Suprapubic skin (tissue), 4 donors: ENCODE results near the gene METTL25. TPM values are rescaled to one million over a fixed set of nuclear protein-coding genes. Genes with fewer than 3 reads are reported as not detected.

ENCODE experiments used
- DNase-seq, 2 donors: peaks; one replicate each; pipeline ENCODE4 v3.0.0-alpha.2; 2019; ENCODE audit warnings: low spot score in 2 of 2
- H3K27ac ChIP-seq: fragments of 200-600 bp; sonication (generic); one replicate; pipeline ENCODE4 v1.5.1; 2019
- H3K27me3 ChIP-seq: fragments of 200-600 bp; sonication (generic); one replicate; pipeline ENCODE4 v1.5.1; 2019
- H3K36me3 ChIP-seq: fragments of 200-600 bp; sonication (generic); one replicate; pipeline ENCODE4 v1.5.1; 2019
- H3K4me1 ChIP-seq: fragments of 200-600 bp; sonication (generic); one replicate; pipeline ENCODE4 v1.5.1; 2019
- H3K4me3 ChIP-seq: fragments of 200-600 bp; sonication (generic); one replicate; pipeline ENCODE4 v1.5.1; 2019; ENCODE audit warnings: mild to moderate bottlenecking
- H3K9me3 ChIP-seq: fragments of 200-600 bp; sonication (generic); one replicate; pipeline ENCODE4 v1.5.1; 2019
- CTCF ChIP-seq, 2 donors: fragments of 200-600 bp in 1 of 2; fragments of 450-650 bp in 1 of 2; sonication (generic) in 1 of 2; IDR thresholded peaks; one replicate each; pipeline ENCODE4 v1.5.1; 2016 to 2019; ENCODE audit warnings: antibody characterized with exemption in 2 of 2, mild to moderate bottlenecking in 1 of 2, moderate library complexity in 1 of 2
- EP300 ChIP-seq: sonication (generic); formaldehyde crosslinking; IDR thresholded peaks from one replicate; pipeline ENCODE4 v1.6.1; 2017; ENCODE audit warnings: antibody characterized with exemption
- POLR2A ChIP-seq, 2 donors: fragments of 450-650 bp; IDR thresholded peaks; one replicate each; pipeline ENCODE4 v1.6.1; 2017; ENCODE audit warnings: antibody characterized with exemption in 2 of 2, mild to moderate bottlenecking in 2 of 2, moderate library complexity in 2 of 2
- POLR2AphosphoS5 ChIP-seq, 3 donors: sonication (generic); formaldehyde crosslinking; IDR thresholded peaks; one replicate each; pipeline ENCODE4 v1.6.1; 2017; ENCODE audit warnings: antibody characterized with exemption in 3 of 3
- WGBS: methylation state at CpG from one replicate; pipeline ENCODE4 v1.1.5; 2018; 5-methylcytosine and 5-hydroxymethylcytosine counted together
- total RNA-seq, 4 donors: library from RNA; depleted of rRNA; stranded (reverse); fragments of >200 nt; gene quantifications; one replicate each; pipeline ENCODE4 v1.1.0, GENCODE V29; 2016

Gene METTL25
- total RNA-seq, 4 donors from 2014 or later = 10.2 to 13.0 (median 11.6) TPM

GRCh38 chr12:82414044-82414443, 55.7 kb downstream of the METTL25 start:
- 77% methylated on average over 2 of the region's 2 CpGs for WGBS
- Histone ChIP-seq H3K9me3 (no peaks in the 10 kb centered on the region), H3K27me3 (no peaks in the 10 kb centered on the region), H3K4me1 (no peaks in the 10 kb centered on the region), H3K4me3 (no peak overlapping the region), H3K27ac (no peak overlapping the region), H3K36me3 (no peaks in the 10 kb centered on the region)
- TF ChIP-seq EP300 (no peak), POLR2AphosphoS5 (IDR thresholded peaks at IDR 0.05) (no peak), CTCF (IDR thresholded peaks at IDR 0.05) (no peak), POLR2A (IDR thresholded peaks at IDR 0.05) (no peak)
- no peak for DNase-seq

GRCh38 chr12:82414926-82415325, 56.6 kb downstream of the METTL25 start:
- H3K36me3 ChIP-seq = no peaks in the 10 kb centered on the region
- no peaks in the 10 kb centered on the region for H3K4me1 ChIP-seq
- DNase-seq = no peak
- no peaks in the 10 kb centered on the region for H3K9me3 ChIP-seq
- H3K27ac ChIP-seq = no peak overlapping the region
- H3K4me3 ChIP-seq = no peak overlapping the region
- WGBS = 98% methylated on average over 1 of the region's 1 CpG
- no peaks in the 10 kb centered on the region for H3K27me3 ChIP-seq
- TF ChIP-seq POLR2AphosphoS5 (IDR thresholded peaks at IDR 0.05) = no peak
- no peak for TF ChIP-seq EP300
- TF ChIP-seq CTCF (IDR thresholded peaks at IDR 0.05) = no peak
- TF ChIP-seq POLR2A (IDR thresholded peaks at IDR 0.05) = no peak

GRCh38 chr12:82415402-82415801, 57.1 kb downstream of the METTL25 start:
- WGBS = 89% methylated on average over 3 of the region's 3 CpGs

GRCh38 chr12:82425241-82425640, 66.9 kb downstream of the METTL25 start:
- Histone ChIP-seq H3K9me3 (no peaks in the 10 kb centered on the region), H3K27ac (no peak overlapping the region), H3K4me3 (no peak overlapping the region), H3K36me3 (no peaks in the 10 kb centered on the region), H3K4me1 (no peaks in the 10 kb centered on the region), H3K27me3 (no peaks in the 10 kb centered on the region)
- WGBS = 78% methylated on average over 2 of the region's 2 CpGs
- no peak for DNase-seq
- TF ChIP-seq POLR2A (IDR thresholded peaks at IDR 0.05) = no peak
- no peak for TF ChIP-seq POLR2AphosphoS5 (IDR thresholded peaks at IDR 0.05)
- TF ChIP-seq CTCF (IDR thresholded peaks at IDR 0.05) = no peak
- no peak for TF ChIP-seq EP300

More at GRCh38 chr12:82415402-82415801, 57.1 kb downstream of the METTL25 start:
- no peaks in the 10 kb centered on the region for H3K4me1 ChIP-seq
- H3K36me3 ChIP-seq = no peaks in the 10 kb centered on the region
- no peak overlapping the region for H3K27ac ChIP-seq
- DNase-seq = no peak
- H3K9me3 ChIP-seq = no peaks in the 10 kb centered on the region
- TF ChIP-seq POLR2AphosphoS5 (IDR thresholded peaks at IDR 0.05) (no peak), CTCF (IDR thresholded peaks at IDR 0.05) (no peak), EP300 (no peak), POLR2A (IDR thresholded peaks at IDR 0.05) (no peak)
- H3K4me3 ChIP-seq = no peak overlapping the region
- no peaks in the 10 kb centered on the region for H3K27me3 ChIP-seq

- TF ChIP-seq EP300 (no peak), POLR2AphosphoS5 (IDR thresholded peaks at IDR 0.05) (no peak)
- no peak for DNase-seq
- Histone ChIP-seq H3K36me3 (no peaks in the 10 kb centered on the region), H3K4me3 (no peak overlapping the region), H3K27ac (no peak overlapping the region), H3K27me3 (no peaks in the 10 kb centered on the region), H3K9me3 (no peaks in the 10 kb centered on the region), H3K4me1 (no peaks in the 10 kb centered on the region)
- WGBS = 57% methylated on average over 4 of the region's 4 CpGs
Observed at GRCh38 chr12:82426081-82426480, 67.8 kb downstream of the METTL25 start.

GRCh38 chr12:82426586-82426985, 68.3 kb downstream of the METTL25 start:
- H3K36me3 ChIP-seq = no peaks in the 10 kb centered on the region
- DNase-seq = no peak
- 100% methylated on average over 2 of the region's 2 CpGs for WGBS
- H3K27ac ChIP-seq = no peak overlapping the region
- no peaks in the 10 kb centered on the region for H3K4me1 ChIP-seq
- TF ChIP-seq EP300 (no peak), POLR2AphosphoS5 (IDR thresholded peaks at IDR 0.05) (no peak), CTCF (IDR thresholded peaks at IDR 0.05) (no peak), POLR2A (IDR thresholded peaks at IDR 0.05) (no peak)
- H3K27me3 ChIP-seq = no peaks in the 10 kb centered on the region
- no peaks in the 10 kb centered on the region for H3K9me3 ChIP-seq
- H3K4me3 ChIP-seq = no peak overlapping the region
